ENCODE measurements around the gene TARBP2. TPM values are rescaled to one million over a fixed set of nuclear protein-coding genes. Genes with fewer than 3 reads are reported as not detected.
A peak's percentile ranks its signal among the peaks of the same experiment; 100 is the strongest.

Gene TARBP2
- total RNA-seq, 1 donor from 2014 or later = 12.9 TPM

DNA sequence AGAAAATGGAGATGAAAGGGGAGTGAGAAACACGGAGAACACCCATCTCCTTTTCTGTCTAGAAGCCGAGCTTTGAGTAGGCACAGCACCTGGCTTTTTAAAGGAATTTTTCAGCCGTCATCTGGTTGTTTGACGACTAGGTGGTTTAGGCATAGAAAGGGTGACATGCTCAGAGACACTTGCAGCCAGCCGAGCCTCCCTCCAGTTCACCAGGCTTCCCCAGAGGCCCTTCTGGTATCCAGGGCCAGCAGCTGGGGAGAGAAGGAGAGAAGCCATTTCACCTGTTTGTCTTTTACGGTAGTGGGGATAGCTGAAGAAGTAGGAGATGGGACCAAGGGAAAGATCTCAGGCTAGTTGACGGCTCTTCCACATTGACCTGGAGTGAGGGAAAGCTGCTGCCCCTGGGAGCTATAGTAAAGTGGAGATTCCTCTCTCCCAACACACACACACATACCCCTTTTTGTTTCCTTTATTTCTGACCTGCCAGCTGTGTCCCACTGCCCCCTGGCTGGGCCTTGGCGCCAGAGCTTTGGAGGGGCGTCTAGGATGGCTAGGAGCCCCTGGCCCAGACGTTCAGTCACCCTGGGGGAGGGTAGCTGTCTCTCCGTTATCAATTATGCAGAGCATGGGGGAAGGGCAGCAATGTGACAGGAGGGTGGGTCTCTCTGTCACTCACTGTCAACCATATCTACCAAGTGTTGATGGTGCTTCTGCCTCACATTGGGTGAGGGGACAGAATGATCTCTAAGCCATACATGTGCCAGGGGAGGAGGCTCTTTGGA, 7.3 kb upstream of the TARBP2 start:
- DNase-seq = no peak
- peak overlapping the region; percentile 75 for H3K4me3 ChIP-seq
- no peaks in the 10 kb centered on the region for H3K36me3 ChIP-seq
- no peaks in the 10 kb centered on the region for H3K9me3 ChIP-seq (replicated peaks)
- peak overlapping the region; percentile 83 for H3K27ac ChIP-seq (replicated peaks)
- intact Hi-C loops (cut with micrococcal nuclease) = no loop called here
- H3K4me1 ChIP-seq = peaks cover 47% of the 10 kb centered on the region
- no peak for TF ChIP-seq CTCF (IDR thresholded peaks at IDR 0.05; ENCODE audit: borderline replicate concordance)
- no peaks in the 10 kb centered on the region for H3K27me3 ChIP-seq (ENCODE audit: low read depth)

- Histone ChIP-seq H3K4me1 (peaks cover 63% of the 10 kb centered on the region), H3K36me3 (no peaks in the 10 kb centered on the region), H3K27ac (replicated peaks) (peak overlapping the region; percentile 51), H3K9me3 (replicated peaks) (no peaks in the 10 kb centered on the region), H3K4me3 (peak overlapping the region; percentile 6), H3K27me3 (ENCODE audit: low read depth) (no peaks in the 10 kb centered on the region)
- intact Hi-C loops (cut with micrococcal nuclease) = no loop called here
- TF ChIP-seq CTCF (IDR thresholded peaks at IDR 0.05; ENCODE audit: borderline replicate concordance) = no peak
- no peak for DNase-seq
These were observed 5.0 kb upstream of the TARBP2 start for GRCh38 chr12:53495903-53496751.

DNA sequence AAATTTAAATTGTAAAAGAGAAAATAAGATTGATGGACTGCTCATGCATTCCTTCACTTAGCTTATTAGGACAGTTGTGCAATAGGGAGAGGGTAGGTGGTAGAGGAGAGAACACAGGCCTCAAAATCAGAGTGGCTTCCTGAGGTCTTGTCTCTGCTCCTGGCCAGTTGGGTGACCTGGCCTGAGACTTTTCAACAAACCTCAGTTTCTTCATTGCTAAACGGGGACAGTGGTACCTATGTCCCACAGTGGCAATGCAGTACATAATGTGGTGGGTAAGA, 4.4 kb upstream of the TARBP2 start:
- no peaks in the 10 kb centered on the region for H3K9me3 ChIP-seq (replicated peaks)
- no peak for DNase-seq
- intact Hi-C loops (cut with micrococcal nuclease) = no loop called here
- H3K4me3 ChIP-seq = peak overlapping the region; percentile 6
- TF ChIP-seq CTCF (IDR thresholded peaks at IDR 0.05; ENCODE audit: borderline replicate concordance) = no peak
- H3K27me3 ChIP-seq (ENCODE audit: low read depth) = no peaks in the 10 kb centered on the region
- H3K27ac ChIP-seq (replicated peaks) = peak overlapping the region; percentile 51
- H3K4me1 ChIP-seq = peaks cover 69% of the 10 kb centered on the region
- no peaks in the 10 kb centered on the region for H3K36me3 ChIP-seq

DNA sequence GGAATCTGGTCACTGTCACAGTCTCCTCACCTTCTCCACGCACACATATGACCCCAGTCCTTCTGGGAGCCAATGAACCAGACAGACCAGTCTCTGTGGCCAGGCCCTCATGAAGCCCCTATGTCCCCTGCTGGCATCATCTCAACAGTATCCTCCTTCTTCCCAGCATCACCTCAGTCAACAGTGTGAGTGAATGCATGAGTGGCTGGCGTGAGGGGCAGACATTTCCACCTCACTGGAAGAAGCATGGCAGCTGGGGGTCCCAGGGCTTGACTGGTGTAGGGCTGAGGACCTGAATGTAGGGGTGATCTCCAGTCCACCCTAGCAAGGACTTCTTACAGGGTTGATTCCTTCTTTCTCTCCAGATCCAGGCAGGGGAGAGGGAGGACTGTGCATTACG, 3.6 kb upstream of the TARBP2 start:
- no peak overlapping the region for H3K4me3 ChIP-seq
- H3K9me3 ChIP-seq (replicated peaks) = no peaks in the 10 kb centered on the region
- no peak for DNase-seq
- H3K36me3 ChIP-seq = no peaks in the 10 kb centered on the region
- peak overlapping the region; percentile 51 for H3K27ac ChIP-seq (replicated peaks)
- H3K4me1 ChIP-seq = peaks cover 69% of the 10 kb centered on the region
- intact Hi-C loops (cut with micrococcal nuclease) = no loop called here
- TF ChIP-seq CTCF (IDR thresholded peaks at IDR 0.05; ENCODE audit: borderline replicate concordance) = no peak
- H3K27me3 ChIP-seq (ENCODE audit: low read depth) = no peaks in the 10 kb centered on the region

DNA sequence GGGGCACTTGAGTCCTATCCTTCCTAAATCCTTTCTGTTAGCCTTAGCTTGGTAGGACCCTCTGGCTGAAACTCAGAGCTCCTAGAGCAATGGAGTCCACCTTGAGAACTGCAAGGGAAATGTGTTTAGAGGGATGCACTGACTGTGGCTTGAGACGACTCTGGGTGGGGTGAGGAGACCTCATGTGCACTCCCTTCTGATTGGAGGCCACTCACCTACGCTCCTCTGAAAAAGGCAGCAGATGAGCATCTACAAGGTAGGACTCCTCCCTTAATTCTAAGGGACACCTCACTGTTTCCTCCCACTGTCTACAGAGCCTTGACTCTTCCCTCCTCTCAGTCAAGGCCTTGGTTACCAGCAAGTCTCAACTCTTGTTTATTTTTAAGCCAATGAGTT, 2.9 kb upstream of the TARBP2 start:
- H3K27ac ChIP-seq (replicated peaks) = peak overlapping the region; percentile 51
- TF ChIP-seq CTCF (IDR thresholded peaks at IDR 0.05; ENCODE audit: borderline replicate concordance) = no peak

More for the DNA sequence above, 2.9 kb upstream of the TARBP2 start:
- intact Hi-C loops (cut with micrococcal nuclease) = no loop called here
- H3K9me3 ChIP-seq (replicated peaks) = no peaks in the 10 kb centered on the region
- H3K27me3 ChIP-seq (ENCODE audit: low read depth) = no peaks in the 10 kb centered on the region
- peak overlapping the region; percentile 80 for H3K4me3 ChIP-seq
- H3K36me3 ChIP-seq = no peaks in the 10 kb centered on the region
- peaks cover 69% of the 10 kb centered on the region for H3K4me1 ChIP-seq
- DNase-seq = no peak

Measured in left ventricle myocardium inferior (tissue), 1 donor.